ENCODE measurements around the gene C16orf96. TPM values are rescaled to one million over a fixed set of nuclear protein-coding genes. Genes with fewer than 3 reads are reported as not detected.

C16orf96 gene
- total and polyA plus RNA-seq, 2 of the 13 experiments (the other 11 are each of a cell fraction or from before 2014, with no cell fraction given): 0.03 TPM; not detected in 1

GRCh38 chr16:4624827-4625559, 68.9 kb downstream of the C16orf96 start (continued):
- TF ChIP-seq RCOR2 (CRISPR knock-in tag; IDR thresholded peaks at IDR 0.05): no peak
- TF ChIP-seq ZNF138 (CRISPR knock-in tag; IDR thresholded peaks at IDR 0.05; ENCODE audit: low read depth): no peak
- TF ChIP-seq NCOR1 (IDR thresholded peaks at IDR 0.05; ENCODE audit: borderline replicate concordance, low read length): no peak
- peak; percentile 53; the same call in 1 of the 2 replicates for TF ChIP-seq NR0B2 (CRISPR knock-in tag; IDR thresholded peaks at IDR 0.05)
- peak; percentile 90 for TF ChIP-seq RBFOX2 (IDR thresholded peaks at IDR 0.05; ENCODE audit: low read depth, low read length)
- TF ChIP-seq ZSCAN30 (CRISPR knock-in tag; IDR thresholded peaks at IDR 0.05): no peak
- TF ChIP-seq MAZ (IDR thresholded peaks at IDR 0.05; ENCODE audit: borderline replicate concordance, low read depth, low read length): no peak
- TF ChIP-seq MAZ (CRISPR knock-in tag; IDR thresholded peaks at IDR 0.05; ENCODE audit: low read depth): peak; percentile 92
- TF ChIP-seq USF2 (IDR thresholded peaks at IDR 0.05; ENCODE audit: low read depth, low read length): no peak
- TF ChIP-seq USF2 (CRISPR knock-in tag; IDR thresholded peaks at IDR 0.05; ENCODE audit: borderline replicate concordance): 0 out of 2 replicates have a peak, but pooled peaks have one; percentile 0
- peak; percentile 80; the same call in 1 of the 2 replicates for TF ChIP-seq YEATS4 (CRISPR knock-in tag; IDR thresholded peaks at IDR 0.05; ENCODE audit: borderline replicate concordance)
- TF ChIP-seq RNF2 (conservative IDR thresholded peaks at IDR 0.05; ENCODE audit: low read depth): peak; percentile 58
- TF ChIP-seq ZBTB21 (CRISPR knock-in tag; IDR thresholded peaks at IDR 0.05): no peak
- TF ChIP-seq ARID2 (CRISPR knock-in tag; IDR thresholded peaks at IDR 0.05; ENCODE audit: borderline replicate concordance): no peak
- no peak for TF ChIP-seq HOXA7 (CRISPR knock-in tag; IDR thresholded peaks at IDR 0.05)
- TF ChIP-seq, protein P1, sequence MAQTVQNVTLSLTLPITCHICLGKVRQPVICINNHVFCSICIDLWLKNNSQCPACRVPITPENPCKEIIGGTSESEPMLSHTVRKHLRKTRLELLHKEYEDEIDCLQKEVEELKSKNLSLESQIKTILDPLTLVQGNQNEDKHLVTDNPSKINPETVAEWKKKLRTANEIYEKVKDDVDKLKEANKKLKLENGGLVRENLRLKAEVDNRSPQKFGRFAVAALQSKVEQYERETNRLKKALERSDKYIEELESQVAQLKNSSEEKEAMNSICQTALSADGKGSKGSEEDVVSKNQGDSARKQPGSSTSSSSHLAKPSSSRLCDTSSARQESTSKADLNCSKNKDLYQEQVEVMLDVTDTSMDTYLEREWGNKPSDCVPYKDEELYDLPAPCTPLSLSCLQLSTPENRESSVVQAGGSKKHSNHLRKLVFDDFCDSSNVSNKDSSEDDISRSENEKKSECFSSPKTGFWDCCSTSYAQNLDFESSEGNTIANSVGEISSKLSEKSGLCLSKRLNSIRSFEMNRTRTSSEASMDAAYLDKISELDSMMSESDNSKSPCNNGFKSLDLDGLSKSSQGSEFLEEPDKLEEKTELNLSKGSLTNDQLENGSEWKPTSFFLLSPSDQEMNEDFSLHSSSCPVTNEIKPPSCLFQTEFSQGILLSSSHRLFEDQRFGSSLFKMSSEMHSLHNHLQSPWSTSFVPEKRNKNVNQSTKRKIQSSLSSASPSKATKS (CRISPR knock-in tag; IDR thresholded peaks at IDR 0.05): peak; percentile 69; the same call in 1 of the 2 replicates
- TF ChIP-seq KDM5A (IDR thresholded peaks at IDR 0.05; ENCODE audit: borderline replicate concordance, low read length): peak; percentile 34; the same call in 1 of the 2 replicates
- TF ChIP-seq SP5 (CRISPR knock-in tag; IDR thresholded peaks at IDR 0.05; ENCODE audit: borderline replicate concordance, low read depth): peak; percentile 49
- no peak for TF ChIP-seq ZNF383 (CRISPR knock-in tag; IDR thresholded peaks at IDR 0.05; ENCODE audit: borderline replicate concordance)
- TF ChIP-seq ZNF768 (CRISPR knock-in tag; IDR thresholded peaks at IDR 0.05): peak; percentile 67; the same call in 1 of the 2 replicates
- no peak for TF ChIP-seq ZFP90 (CRISPR knock-in tag; IDR thresholded peaks at IDR 0.05; ENCODE audit: borderline replicate concordance)
- no peak for TF ChIP-seq ZBTB8A (CRISPR knock-in tag; IDR thresholded peaks at IDR 0.05; ENCODE audit: borderline replicate concordance, low read depth)
- TF ChIP-seq, protein P2, sequence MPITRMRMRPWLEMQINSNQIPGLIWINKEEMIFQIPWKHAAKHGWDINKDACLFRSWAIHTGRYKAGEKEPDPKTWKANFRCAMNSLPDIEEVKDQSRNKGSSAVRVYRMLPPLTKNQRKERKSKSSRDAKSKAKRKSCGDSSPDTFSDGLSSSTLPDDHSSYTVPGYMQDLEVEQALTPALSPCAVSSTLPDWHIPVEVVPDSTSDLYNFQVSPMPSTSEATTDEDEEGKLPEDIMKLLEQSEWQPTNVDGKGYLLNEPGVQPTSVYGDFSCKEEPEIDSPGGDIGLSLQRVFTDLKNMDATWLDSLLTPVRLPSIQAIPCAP (CRISPR knock-in tag; IDR thresholded peaks at IDR 0.05; ENCODE audit: low read depth): 0 out of 2 replicates have a peak, but pooled peaks have one; percentile 43
- 0 out of 2 replicates have a peak, but pooled peaks have one; percentile 10 for TF ChIP-seq ARHGAP35 (CRISPR knock-in tag; IDR thresholded peaks at IDR 0.05; ENCODE audit: borderline replicate concordance)

All from HepG2 (cell line).